Transverse colon (tissue), 4 donors: Measurements from ENCODE around the gene GFRA4. TPM values are rescaled to one million over a fixed set of nuclear protein-coding genes. Genes with fewer than 3 reads are reported as not detected.

Experiments
- DNase-seq: peaks from one replicate; pipeline ENCODE4 v3.0.0-alpha.2; 2019
- H3K27ac ChIP-seq, 4 donors: fragments of 200-600 bp; sonication (generic); 2 replicates each; pipeline ENCODE4 v1.5.1; 2016 to 2018; ENCODE audit warnings: inconsistent platforms in 4 of 4
- H3K27me3 ChIP-seq: fragments of 200-600 bp; sonication (generic); 2 replicates; pipeline ENCODE4 v1.5.1; 2017; ENCODE audit warnings: inconsistent platforms
- H3K36me3 ChIP-seq, 4 donors: fragments of 200-600 bp; sonication (generic); 2 replicates each; pipeline ENCODE4 v1.5.1; 2017 to 2019; ENCODE audit warnings: inconsistent platforms in 4 of 4
- H3K4me1 ChIP-seq, 4 donors: fragments of 200-600 bp; sonication (generic); 2 replicates each; pipeline ENCODE4 v1.5.1; 2017 to 2020; ENCODE audit warnings: inconsistent platforms in 4 of 4
- H3K4me3 ChIP-seq, 4 donors: fragments of 200-600 bp; sonication (generic); 1 replicate in 1 of 4; 2 replicates in 3 of 4; pipeline versions ENCODE4 v1.5.1 to v1.6.1; 2017 to 2019; ENCODE audit warnings: inconsistent platforms in 4 of 4
- H3K9me3 ChIP-seq, 2 donors: fragments of 200-600 bp; sonication (generic); 2 replicates each; pipeline ENCODE4 v1.5.1; 2017 to 2019; ENCODE audit warnings: inconsistent platforms in 2 of 2
- EP300 ChIP-seq: sonication (generic); formaldehyde crosslinking; IDR thresholded peaks from one replicate; pipeline ENCODE4 v1.6.1; 2017; ENCODE audit warnings: antibody characterized with exemption, low read depth
- POLR2A ChIP-seq: fragments of 450-650 bp; IDR thresholded peaks from one replicate; pipeline ENCODE4 v1.6.1; 2016; ENCODE audit warnings: antibody characterized with exemption, mild to moderate bottlenecking, moderate library complexity
- POLR2AphosphoS5 ChIP-seq, 3 donors: sonication (generic); formaldehyde crosslinking; IDR thresholded peaks; one replicate each; pipeline ENCODE4 v1.6.1; 2016; ENCODE audit warnings: antibody characterized with exemption in 3 of 3
- WGBS, 2 donors: methylation state at CpG; one replicate each; pipeline ENCODE4 v1.1.5; 2018; ENCODE audit warnings: low coverage in 1 of 2; 5-methylcytosine and 5-hydroxymethylcytosine counted together
- in situ Hi-C, 4 donors: fragments of 200-750 bp; cut with MboI; loops; one replicate each; pipeline versions ENCODE4 v1.15.0 to v1.15.1; 2017; ENCODE audit warnings: low sequenced_read_pairs in 3 of 4, low pct_ligation_motif_present in 1 of 4, low pct_unique_long_range_greater_than_20kb in 1 of 4
- intact Hi-C: fragments of 100-400 bp; cut with DNase I; formaldehyde crosslinking; loops from one replicate; pipeline ENCODE4 v1.15.1; 2023; ENCODE audit warnings: low total_unique reads
- total RNA-seq, 4 donors: library from RNA; depleted of rRNA; stranded (reverse); fragments of >200 nt; gene quantifications; one replicate each; pipeline ENCODE4 v1.1.0, GENCODE V29; 2016
- TF ChIP-seq, protein P1 (sequence below), 5 experiments: fragments of 200-600 bp in 3 of 5; fragments of 450-650 bp in 2 of 5; sonication (generic) in 3 of 5; IDR thresholded peaks; 1 replicate in 2 of 5; 2 replicates in 3 of 5; pipeline ENCODE4 v1.5.1; 2016 to 2017; ENCODE audit warnings: antibody characterized with exemption in 5 of 5, inconsistent platforms in 3 of 5, mild to moderate bottlenecking in 2 of 5, moderate library complexity in 1 of 5

GFRA4 gene
- total RNA-seq, 4 donors from 2014 or later = not detected

DNA sequence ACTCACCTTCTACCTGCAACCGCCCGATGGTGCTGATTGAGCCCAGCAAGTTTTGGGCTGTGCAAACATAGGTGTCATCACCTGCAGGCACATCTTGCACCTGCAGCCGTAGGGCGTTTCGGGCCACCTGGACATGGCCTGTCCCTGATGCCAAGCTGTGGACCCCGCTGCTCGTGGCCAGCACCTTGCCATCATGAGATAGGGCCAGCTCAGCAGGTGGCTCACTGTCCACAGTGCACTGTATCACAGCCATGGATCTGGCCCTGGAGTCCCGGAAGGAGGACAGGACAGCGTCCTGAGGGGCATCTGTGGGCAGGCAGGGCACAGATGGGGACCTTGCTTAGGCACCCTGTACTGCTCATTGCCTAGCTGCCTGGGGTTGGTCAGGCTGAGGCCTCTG is 28.7 kb upstream of the GFRA4 start:
- H3K4me1 ChIP-seq = peaks cover 6 to 7% (median 7%) of the 10 kb centered on the region in 4 donors
- no peak overlapping the region for H3K27ac ChIP-seq
- no peaks in the 10 kb centered on the region for H3K27me3 ChIP-seq
- no peaks in the 10 kb centered on the region for H3K9me3 ChIP-seq
- TF ChIP-seq EP300 (no peak), POLR2AphosphoS5 (IDR thresholded peaks at IDR 0.05) (no peak), POLR2A (no peak)
- TF ChIP-seq, protein P1, sequence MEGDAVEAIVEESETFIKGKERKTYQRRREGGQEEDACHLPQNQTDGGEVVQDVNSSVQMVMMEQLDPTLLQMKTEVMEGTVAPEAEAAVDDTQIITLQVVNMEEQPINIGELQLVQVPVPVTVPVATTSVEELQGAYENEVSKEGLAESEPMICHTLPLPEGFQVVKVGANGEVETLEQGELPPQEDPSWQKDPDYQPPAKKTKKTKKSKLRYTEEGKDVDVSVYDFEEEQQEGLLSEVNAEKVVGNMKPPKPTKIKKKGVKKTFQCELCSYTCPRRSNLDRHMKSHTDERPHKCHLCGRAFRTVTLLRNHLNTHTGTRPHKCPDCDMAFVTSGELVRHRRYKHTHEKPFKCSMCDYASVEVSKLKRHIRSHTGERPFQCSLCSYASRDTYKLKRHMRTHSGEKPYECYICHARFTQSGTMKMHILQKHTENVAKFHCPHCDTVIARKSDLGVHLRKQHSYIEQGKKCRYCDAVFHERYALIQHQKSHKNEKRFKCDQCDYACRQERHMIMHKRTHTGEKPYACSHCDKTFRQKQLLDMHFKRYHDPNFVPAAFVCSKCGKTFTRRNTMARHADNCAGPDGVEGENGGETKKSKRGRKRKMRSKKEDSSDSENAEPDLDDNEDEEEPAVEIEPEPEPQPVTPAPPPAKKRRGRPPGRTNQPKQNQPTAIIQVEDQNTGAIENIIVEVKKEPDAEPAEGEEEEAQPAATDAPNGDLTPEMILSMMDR (IDR thresholded peaks at IDR 0.05) = no peak
- intact Hi-C loops = no loop called here
- no peak for DNase-seq
- in situ Hi-C loops = loop anchor here in 1 of 4 donors (25.0 kb wide), 1 partner anchor 395 kb away; no protein-coding TSS in a partner anchor
- WGBS, 2 donors = 85% methylated on average over 9 of the region's 9 CpGs; no CpG with 5 or more reads in 1 of the 2 donors
- no peaks in the 10 kb centered on the region for H3K36me3 ChIP-seq
- no peak overlapping the region for H3K4me3 ChIP-seq

DNA sequence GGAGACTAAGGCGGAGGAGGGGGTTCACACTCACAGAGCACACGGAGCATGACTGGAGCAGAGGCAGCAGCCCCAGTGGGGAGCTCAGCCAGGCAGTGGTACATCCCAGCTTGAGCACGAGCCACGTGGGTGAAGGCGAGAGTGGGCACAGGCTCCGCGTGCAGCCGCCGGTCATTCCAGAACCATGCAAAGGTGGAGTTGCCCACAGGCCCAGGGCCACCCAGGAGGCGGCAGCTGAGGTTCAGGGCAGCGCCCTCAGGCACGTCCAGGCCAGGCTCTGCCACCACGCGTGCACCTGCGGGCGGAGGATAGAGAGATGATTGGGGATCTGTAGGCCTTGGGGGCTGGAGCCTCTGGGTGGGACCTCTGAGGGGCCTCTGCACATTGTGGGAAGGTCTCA is 28.1 kb upstream of the GFRA4 start:
- peaks cover 7 to 11% (median 9%) of the 10 kb centered on the region in 4 donors for H3K4me1 ChIP-seq
- intact Hi-C loops (no loop called here), in situ Hi-C loops (loop anchor here in 1 of 4 donors (25.0 kb wide), 1 partner anchor 396 kb away; no protein-coding TSS in a partner anchor)
- no peaks in the 10 kb centered on the region for H3K27me3 ChIP-seq
- no peaks in the 10 kb centered on the region for H3K36me3 ChIP-seq
- H3K4me3 ChIP-seq = no peak overlapping the region
- no peaks in the 10 kb centered on the region for H3K9me3 ChIP-seq
- 93 to 100% methylated on average over 2 to 13 of the region's 16 CpGs for WGBS, 2 donors
- TF ChIP-seq POLR2A (no peak), EP300 (no peak), POLR2AphosphoS5 (IDR thresholded peaks at IDR 0.05) (no peak)
- TF ChIP-seq, protein P1 (IDR thresholded peaks at IDR 0.05) = no peak
- no peak overlapping the region for H3K27ac ChIP-seq
- DNase-seq = no peak

DNA sequence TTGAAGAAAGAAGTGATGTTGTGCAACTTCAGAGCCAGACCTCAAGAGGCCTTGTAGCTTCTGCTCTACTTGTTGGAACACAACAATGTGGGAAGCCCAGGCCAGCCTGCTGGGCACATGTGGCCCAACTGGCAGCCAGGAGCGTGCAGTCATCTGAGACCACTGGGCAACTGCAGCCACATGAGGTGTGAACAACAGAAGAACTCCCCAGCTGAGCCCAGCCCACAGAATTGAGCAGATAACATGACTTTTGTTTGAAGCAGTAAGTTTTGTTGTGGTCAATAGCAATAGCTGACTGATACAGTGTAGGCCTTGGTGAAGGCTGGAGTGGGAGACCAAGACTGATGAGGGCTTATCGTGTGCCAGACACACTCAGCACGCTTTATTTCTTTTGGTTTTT is 27.2 kb upstream of the GFRA4 start:
- TF ChIP-seq POLR2AphosphoS5 (IDR thresholded peaks at IDR 0.05) (no peak), EP300 (no peak), POLR2A (no peak)
- TF ChIP-seq, protein P1 (IDR thresholded peaks at IDR 0.05) = no peak
- in situ Hi-C loops (loop anchor here in 1 of 4 donors (25.0 kb wide), 1 partner anchor 397 kb away; no protein-coding TSS in a partner anchor), intact Hi-C loops (no loop called here)
- Histone ChIP-seq H3K27ac (no peak overlapping the region), H3K27me3 (no peaks in the 10 kb centered on the region), H3K4me1 (peaks cover 7 to 13% (median 9%) of the 10 kb centered on the region in 4 donors), H3K4me3 (no peak overlapping the region), H3K36me3 (no peaks in the 10 kb centered on the region), H3K9me3 (no peaks in the 10 kb centered on the region)
- no peak for DNase-seq
- 95 to 98% methylated on average over 3 of the region's 3 CpGs for WGBS, 2 donors

DNA sequence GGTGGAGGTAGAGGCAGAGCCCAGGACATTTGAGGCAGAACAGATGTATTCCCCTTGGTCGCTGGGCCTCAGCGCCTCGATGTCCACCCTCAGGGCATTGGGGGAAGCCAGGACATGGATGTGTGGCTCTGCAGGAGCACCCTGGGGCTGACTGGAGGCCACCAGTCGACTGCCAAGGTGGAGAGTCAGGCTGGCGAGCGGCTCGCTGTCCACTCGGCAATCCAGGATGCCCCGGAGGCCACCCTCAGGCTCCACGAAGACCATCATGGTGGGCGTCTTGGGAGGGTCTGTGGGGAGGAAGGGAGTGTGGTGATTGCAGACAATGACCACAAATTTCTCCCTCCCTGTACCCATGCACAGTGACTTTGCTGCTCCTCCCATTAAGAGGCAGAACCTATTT is 26.8 kb upstream of the GFRA4 start:
- no peak overlapping the region for H3K4me3 ChIP-seq
- 87% methylated on average over 11 of the region's 11 CpGs; no CpG with 5 or more reads in 1 of the 2 donors for WGBS, 2 donors
- TF ChIP-seq, protein P1 (IDR thresholded peaks at IDR 0.05) = no peak
- DNase-seq = no peak
- peaks cover 7 to 13% (median 9%) of the 10 kb centered on the region in 4 donors for H3K4me1 ChIP-seq
- no peak overlapping the region for H3K27ac ChIP-seq
- H3K27me3 ChIP-seq = no peaks in the 10 kb centered on the region
- H3K9me3 ChIP-seq = no peaks in the 10 kb centered on the region
- in situ Hi-C loops (loop anchor here in 1 of 4 donors (25.0 kb wide), 1 partner anchor 397 kb away; no protein-coding TSS in a partner anchor), intact Hi-C loops (no loop called here)
- H3K36me3 ChIP-seq = no peaks in the 10 kb centered on the region
